SU-DHL-6 (cell line): Measurements from ENCODE around the gene NLRP3.

Experiments
- H2AFZ ChIP-seq: fragments of 200-600 bp; sonication (generic); 2 replicates; pipeline ENCODE4 v1.6.1; 2014; ENCODE audit warnings: low read depth, mild to moderate bottlenecking, moderate library complexity, mixed read lengths, antibody characterized with exemption, low read length; ENCODE audit not compliant: severe bottlenecking
- H3F3A ChIP-seq: fragments of 200-600 bp; shearing (Covaris generic); 2 replicates; pipeline ENCODE4 v1.6.0; 2016; ENCODE audit warnings: antibody characterized with exemption, mild to moderate bottlenecking; ENCODE audit not compliant: insufficient read depth
- H3K27ac ChIP-seq: fragments of 200-600 bp; sonication (generic); 2 replicates; pipeline ENCODE4 v1.5.1; 2016; ENCODE audit warnings: low read depth, mild to moderate bottlenecking, low read length, moderate library complexity, mixed read lengths
- H3K27me3 ChIP-seq: fragments of 200-600 bp; sonication (generic), shearing (Covaris generic); 2 replicates; pipeline ENCODE4 v1.6.0; 2014; ENCODE audit warnings: mild to moderate bottlenecking, low read length
- H3K36me3 ChIP-seq: fragments of 200-600 bp; sonication (generic); 2 replicates; pipeline ENCODE4 v1.6.1; 2014; ENCODE audit warnings: mild to moderate bottlenecking, low read length, mixed read lengths
- H3K4me2 ChIP-seq: fragments of 300-600, 200-600 bp; shearing (Covaris generic), sonication (generic); 2 replicates; pipeline ENCODE4 v1.6.0; 2014; ENCODE audit warnings: low read length, low read depth, mild to moderate bottlenecking; ENCODE audit not compliant: poor library complexity, severe bottlenecking
- H3K4me3 ChIP-seq: fragments of 200-600 bp; sonication (generic); 2 replicates; pipeline ENCODE4 v1.5.1; 2014; ENCODE audit warnings: antibody characterized with exemption, low read length, mild to moderate bottlenecking, mixed read lengths; ENCODE audit not compliant: insufficient read depth, poor library complexity, severe bottlenecking
- H3K79me2 ChIP-seq: fragments of 200-600 bp; sonication (generic); 2 replicates; pipeline ENCODE4 v1.6.1; 2014; ENCODE audit warnings: mild to moderate bottlenecking, low read length, moderate library complexity; ENCODE audit not compliant: insufficient read depth
- H3K9ac ChIP-seq: fragments of 200-600 bp; sonication (generic); 2 replicates; pipeline ENCODE4 v1.7.0; 2014; ENCODE audit warnings: mild to moderate bottlenecking, low read length
- H3K9me2 ChIP-seq: fragments of 200-600 bp; sonication (generic); replicated peaks from 2 replicates; pipeline ENCODE4 v1.6.1; 2014; ENCODE audit warnings: low read length; ENCODE audit not compliant: insufficient read depth
- H3K9me3 ChIP-seq: fragments of 200-600 bp; sonication (generic); 2 replicates; pipeline ENCODE4 v1.6.1; 2014; ENCODE audit warnings: low read length, mixed read lengths; ENCODE audit not compliant: insufficient read depth
- H4K20me1 ChIP-seq: fragments of 200-600 bp; sonication (generic); 2 replicates; pipeline ENCODE4 v1.6.1; 2014; ENCODE audit warnings: low read depth, mild to moderate bottlenecking, antibody characterized with exemption, low read length, moderate library complexity, mixed read lengths
- EZH2phosphoT487 ChIP-seq: fragments of 200-600 bp; sonication (generic), shearing (Covaris generic); conservative IDR thresholded peaks from 2 replicates; pipeline ENCODE4 v1.6.1; 2018; ENCODE audit warnings: mild to moderate bottlenecking, antibody characterized with exemption, low read length, moderate library complexity, mixed read lengths
- TF ChIP-seq, protein P1 (sequence below): fragments of 200-600 bp; sonication (generic); IDR thresholded peaks from one replicate; pipeline ENCODE4 v1.5.1; 2017; ENCODE audit warnings: antibody characterized with exemption, mild to moderate bottlenecking, low read length, moderate library complexity; ENCODE audit not compliant: insufficient read depth, poor library complexity, severe bottlenecking

Gene NLRP3

DNA sequence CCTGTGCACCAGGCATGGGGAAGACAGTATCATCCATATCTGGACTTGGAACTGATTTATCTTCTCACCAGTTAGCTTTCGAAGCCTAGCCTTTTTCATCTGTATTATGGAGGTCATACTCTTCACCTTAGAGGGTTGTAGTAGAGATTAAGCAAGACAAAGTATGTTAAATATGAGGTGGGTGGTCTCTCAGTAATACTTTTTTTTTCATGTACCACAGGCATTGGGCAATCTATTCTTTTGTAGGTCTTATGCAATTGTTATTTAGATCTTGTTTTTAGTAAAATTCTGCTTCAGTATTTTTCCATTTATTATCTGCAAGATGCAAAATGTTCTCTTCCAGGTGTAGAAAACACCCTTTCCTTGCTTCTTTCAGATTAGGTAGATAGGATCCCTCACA, 77.1 kb downstream of the NLRP3 start:
- no peak overlapping the region for H3K4me3 ChIP-seq
- no peaks in the 10 kb centered on the region for H3K9me2 ChIP-seq
- H3K79me2 ChIP-seq: no peaks in the 10 kb centered on the region
- no peak overlapping the region for H3K9ac ChIP-seq
- H2AFZ ChIP-seq: no peak overlapping the region
- H3K27me3 ChIP-seq: no peaks in the 10 kb centered on the region
- H3F3A ChIP-seq: no peaks in the 10 kb centered on the region
- no peak overlapping the region for H3K4me2 ChIP-seq
- TF ChIP-seq, protein P1, sequence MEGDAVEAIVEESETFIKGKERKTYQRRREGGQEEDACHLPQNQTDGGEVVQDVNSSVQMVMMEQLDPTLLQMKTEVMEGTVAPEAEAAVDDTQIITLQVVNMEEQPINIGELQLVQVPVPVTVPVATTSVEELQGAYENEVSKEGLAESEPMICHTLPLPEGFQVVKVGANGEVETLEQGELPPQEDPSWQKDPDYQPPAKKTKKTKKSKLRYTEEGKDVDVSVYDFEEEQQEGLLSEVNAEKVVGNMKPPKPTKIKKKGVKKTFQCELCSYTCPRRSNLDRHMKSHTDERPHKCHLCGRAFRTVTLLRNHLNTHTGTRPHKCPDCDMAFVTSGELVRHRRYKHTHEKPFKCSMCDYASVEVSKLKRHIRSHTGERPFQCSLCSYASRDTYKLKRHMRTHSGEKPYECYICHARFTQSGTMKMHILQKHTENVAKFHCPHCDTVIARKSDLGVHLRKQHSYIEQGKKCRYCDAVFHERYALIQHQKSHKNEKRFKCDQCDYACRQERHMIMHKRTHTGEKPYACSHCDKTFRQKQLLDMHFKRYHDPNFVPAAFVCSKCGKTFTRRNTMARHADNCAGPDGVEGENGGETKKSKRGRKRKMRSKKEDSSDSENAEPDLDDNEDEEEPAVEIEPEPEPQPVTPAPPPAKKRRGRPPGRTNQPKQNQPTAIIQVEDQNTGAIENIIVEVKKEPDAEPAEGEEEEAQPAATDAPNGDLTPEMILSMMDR: no peak
- TF ChIP-seq EZH2phosphoT487: no peak
- H3K9me3 ChIP-seq: no peaks in the 10 kb centered on the region
- H3K36me3 ChIP-seq: no peaks in the 10 kb centered on the region
- H4K20me1 ChIP-seq: no peaks in the 10 kb centered on the region
- H3K27ac ChIP-seq: no peak overlapping the region

DNA sequence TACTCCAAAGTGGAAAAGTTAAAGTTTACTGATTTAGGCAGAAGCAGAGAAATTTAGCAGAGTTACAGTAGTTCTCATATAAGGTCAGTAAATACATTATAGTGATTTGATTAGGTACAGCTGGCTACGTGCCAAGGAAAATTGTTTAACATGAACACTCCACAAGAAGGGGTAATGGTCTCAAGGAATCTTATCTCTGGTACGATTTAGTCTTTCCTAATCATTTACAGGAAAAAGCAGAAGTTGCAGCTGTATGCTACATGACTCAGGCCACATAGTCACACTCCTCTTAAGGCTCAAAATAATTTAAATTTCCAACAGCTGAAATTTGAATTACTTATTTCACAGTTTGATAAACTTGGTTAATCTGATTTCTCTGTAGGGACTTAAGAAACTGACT, 78.8 kb downstream of the NLRP3 start:
- TF ChIP-seq EZH2phosphoT487: no peak
- TF ChIP-seq, protein P1: no peak
- no peak overlapping the region for H3K9ac ChIP-seq
- H3F3A ChIP-seq: no peaks in the 10 kb centered on the region
- no peak overlapping the region for H2AFZ ChIP-seq
- H3K4me2 ChIP-seq: no peak overlapping the region
- H3K27ac ChIP-seq: no peak overlapping the region
- H3K27me3 ChIP-seq: no peaks in the 10 kb centered on the region
- H3K4me3 ChIP-seq: no peak overlapping the region
- no peaks in the 10 kb centered on the region for H3K36me3 ChIP-seq
- no peaks in the 10 kb centered on the region for H4K20me1 ChIP-seq
- H3K9me2 ChIP-seq: no peaks in the 10 kb centered on the region
- H3K79me2 ChIP-seq: no peaks in the 10 kb centered on the region
- H3K9me3 ChIP-seq: no peaks in the 10 kb centered on the region

DNA sequence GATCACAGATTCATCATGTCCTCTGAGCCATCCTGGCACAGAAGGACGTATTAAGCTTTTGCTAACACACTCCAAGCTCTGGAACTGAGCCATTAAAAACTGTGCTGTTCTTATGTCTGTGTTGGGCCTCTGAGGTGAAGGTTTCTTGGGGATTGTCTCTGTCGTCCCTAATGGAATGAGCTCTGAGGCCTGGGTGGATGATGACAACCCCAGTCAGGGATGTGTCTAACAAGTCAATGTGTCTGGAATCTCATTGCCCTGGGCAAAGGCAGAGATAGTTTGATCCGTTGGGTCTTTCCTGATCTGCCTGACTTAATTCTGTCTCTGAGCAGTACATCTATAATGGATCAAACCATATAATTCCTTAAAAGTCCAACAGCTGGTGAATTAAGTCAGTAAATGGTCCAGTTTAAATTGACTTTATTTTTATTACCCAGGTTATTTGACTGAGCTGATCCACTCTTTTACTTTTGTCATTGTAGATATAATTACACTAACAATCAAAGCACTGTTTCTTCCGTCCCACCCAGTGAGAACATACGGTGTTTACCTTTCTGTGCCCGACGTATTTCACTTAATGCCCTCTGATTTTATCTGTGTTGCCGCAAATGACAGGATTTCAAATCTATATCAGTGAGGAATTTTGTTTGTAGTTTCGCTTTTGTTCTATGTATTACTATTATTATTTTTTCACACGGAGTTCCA, 80.8 kb downstream of the NLRP3 start:
- H3K4me3 ChIP-seq: no peak overlapping the region
- H3K9me3 ChIP-seq: no peaks in the 10 kb centered on the region
- H2AFZ ChIP-seq: no peak overlapping the region
- H3K27ac ChIP-seq: no peak overlapping the region
- H3K9me2 ChIP-seq: no peaks in the 10 kb centered on the region
- H3K9ac ChIP-seq: no peak overlapping the region
- no peaks in the 10 kb centered on the region for H3K36me3 ChIP-seq
- no peaks in the 10 kb centered on the region for H3K27me3 ChIP-seq
- no peak for TF ChIP-seq EZH2phosphoT487
- TF ChIP-seq, protein P1: no peak
- no peaks in the 10 kb centered on the region for H4K20me1 ChIP-seq
- H3K4me2 ChIP-seq: no peak overlapping the region
- H3K79me2 ChIP-seq: no peaks in the 10 kb centered on the region
- H3F3A ChIP-seq: no peaks in the 10 kb centered on the region
